Measurements from ENCODE around the gene PHYH. TPM values are rescaled to one million over a fixed set of nuclear protein-coding genes. Genes with fewer than 3 reads are reported as not detected.

Gene PHYH
- total and polyA plus RNA-seq, 4 donors: 45.4 to 139 (median 86.8) TPM

DNA sequence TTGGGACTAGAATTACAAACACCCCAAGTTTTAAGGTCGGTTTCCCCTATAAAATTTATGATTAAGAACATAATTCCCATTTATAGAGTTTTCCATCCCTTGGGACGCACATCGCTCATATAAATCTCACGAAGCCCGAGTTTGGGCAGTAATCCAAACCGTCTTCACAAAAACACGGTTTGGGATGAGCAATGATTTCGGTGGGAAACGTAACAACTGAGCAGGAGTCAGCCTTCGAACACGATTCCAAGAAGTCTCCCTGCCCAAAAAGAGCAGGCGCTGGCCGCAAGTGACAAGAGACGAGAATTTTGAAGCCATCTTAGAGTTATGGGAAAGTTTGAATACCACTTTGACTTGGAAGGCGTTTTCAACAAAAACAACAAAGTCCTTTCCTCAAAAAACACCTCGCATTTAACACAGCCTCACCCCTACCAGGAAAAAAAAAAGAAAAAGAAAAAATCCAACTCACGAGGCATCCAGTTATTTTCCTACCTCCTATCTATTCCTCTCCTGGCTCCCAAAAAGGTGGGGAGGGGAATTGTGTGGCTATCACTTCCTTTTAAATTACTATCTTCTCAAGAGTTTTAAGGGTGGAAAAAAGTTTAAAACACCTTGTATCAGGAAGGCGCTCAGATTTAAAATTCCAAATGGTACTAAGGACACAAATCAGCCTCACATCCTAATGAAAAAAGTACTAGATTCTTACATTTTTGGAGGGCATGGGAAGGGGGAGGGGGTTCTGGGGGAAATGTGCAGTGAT lies 46.6 kb upstream of the PHYH start:
- peak overlapping the region; percentile 44 to 93 (median 60) for H3K4me3 ChIP-seq (ENCODE audit: low read depth in 1 of 3, low read length in 3 of 3)
- no peak for DNase-seq (ENCODE audit: low spot score)
- peaks cover 3 to 32% (median 18%) of the 10 kb centered on the region in 4 donors for H3K4me1 ChIP-seq (ENCODE audit: control insufficient read depth in 4 of 4, insufficient read depth in 4 of 4, low read length in 3 of 4)
- H3K27ac ChIP-seq (ENCODE audit: low read depth in 1 of 2, low read length in 2 of 2): peak overlapping the region; percentile 88
- TF ChIP-seq, protein P1, sequence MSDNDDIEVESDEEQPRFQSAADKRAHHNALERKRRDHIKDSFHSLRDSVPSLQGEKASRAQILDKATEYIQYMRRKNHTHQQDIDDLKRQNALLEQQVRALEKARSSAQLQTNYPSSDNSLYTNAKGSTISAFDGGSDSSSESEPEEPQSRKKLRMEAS (IDR thresholded peaks at IDR 0.05): no peak
- TF ChIP-seq, protein P2, sequence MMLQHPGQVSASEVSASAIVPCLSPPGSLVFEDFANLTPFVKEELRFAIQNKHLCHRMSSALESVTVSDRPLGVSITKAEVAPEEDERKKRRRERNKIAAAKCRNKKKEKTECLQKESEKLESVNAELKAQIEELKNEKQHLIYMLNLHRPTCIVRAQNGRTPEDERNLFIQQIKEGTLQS (IDR thresholded peaks at IDR 0.05): no peak
- TF ChIP-seq GABPA (IDR thresholded peaks at IDR 0.05 in 1 of 2, conservative IDR thresholded peaks at IDR 0.05 in 1 of 2) (no peak), SP1 (IDR thresholded peaks at IDR 0.05) (no peak), RAD21 (IDR thresholded peaks at IDR 0.05) (no peak), NR2F2 (IDR thresholded peaks at IDR 0.05) (no peak), FOXA1 (IDR thresholded peaks at IDR 0.05) (no peak), HNF4G (IDR thresholded peaks at IDR 0.05) (no peak), RXRA (IDR thresholded peaks at IDR 0.05) (no peak), EGR1 (IDR thresholded peaks at IDR 0.05; ENCODE audit: low read depth in 2 of 2) (no peak), FOXA2 (IDR thresholded peaks at IDR 0.05) (no peak), JUND (IDR thresholded peaks at IDR 0.05) (no peak)
- TF ChIP-seq, protein P3, sequence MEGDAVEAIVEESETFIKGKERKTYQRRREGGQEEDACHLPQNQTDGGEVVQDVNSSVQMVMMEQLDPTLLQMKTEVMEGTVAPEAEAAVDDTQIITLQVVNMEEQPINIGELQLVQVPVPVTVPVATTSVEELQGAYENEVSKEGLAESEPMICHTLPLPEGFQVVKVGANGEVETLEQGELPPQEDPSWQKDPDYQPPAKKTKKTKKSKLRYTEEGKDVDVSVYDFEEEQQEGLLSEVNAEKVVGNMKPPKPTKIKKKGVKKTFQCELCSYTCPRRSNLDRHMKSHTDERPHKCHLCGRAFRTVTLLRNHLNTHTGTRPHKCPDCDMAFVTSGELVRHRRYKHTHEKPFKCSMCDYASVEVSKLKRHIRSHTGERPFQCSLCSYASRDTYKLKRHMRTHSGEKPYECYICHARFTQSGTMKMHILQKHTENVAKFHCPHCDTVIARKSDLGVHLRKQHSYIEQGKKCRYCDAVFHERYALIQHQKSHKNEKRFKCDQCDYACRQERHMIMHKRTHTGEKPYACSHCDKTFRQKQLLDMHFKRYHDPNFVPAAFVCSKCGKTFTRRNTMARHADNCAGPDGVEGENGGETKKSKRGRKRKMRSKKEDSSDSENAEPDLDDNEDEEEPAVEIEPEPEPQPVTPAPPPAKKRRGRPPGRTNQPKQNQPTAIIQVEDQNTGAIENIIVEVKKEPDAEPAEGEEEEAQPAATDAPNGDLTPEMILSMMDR (IDR thresholded peaks at IDR 0.05; ENCODE audit: low read depth, low read length, missing input control): no peak
- TF ChIP-seq, protein P4, sequence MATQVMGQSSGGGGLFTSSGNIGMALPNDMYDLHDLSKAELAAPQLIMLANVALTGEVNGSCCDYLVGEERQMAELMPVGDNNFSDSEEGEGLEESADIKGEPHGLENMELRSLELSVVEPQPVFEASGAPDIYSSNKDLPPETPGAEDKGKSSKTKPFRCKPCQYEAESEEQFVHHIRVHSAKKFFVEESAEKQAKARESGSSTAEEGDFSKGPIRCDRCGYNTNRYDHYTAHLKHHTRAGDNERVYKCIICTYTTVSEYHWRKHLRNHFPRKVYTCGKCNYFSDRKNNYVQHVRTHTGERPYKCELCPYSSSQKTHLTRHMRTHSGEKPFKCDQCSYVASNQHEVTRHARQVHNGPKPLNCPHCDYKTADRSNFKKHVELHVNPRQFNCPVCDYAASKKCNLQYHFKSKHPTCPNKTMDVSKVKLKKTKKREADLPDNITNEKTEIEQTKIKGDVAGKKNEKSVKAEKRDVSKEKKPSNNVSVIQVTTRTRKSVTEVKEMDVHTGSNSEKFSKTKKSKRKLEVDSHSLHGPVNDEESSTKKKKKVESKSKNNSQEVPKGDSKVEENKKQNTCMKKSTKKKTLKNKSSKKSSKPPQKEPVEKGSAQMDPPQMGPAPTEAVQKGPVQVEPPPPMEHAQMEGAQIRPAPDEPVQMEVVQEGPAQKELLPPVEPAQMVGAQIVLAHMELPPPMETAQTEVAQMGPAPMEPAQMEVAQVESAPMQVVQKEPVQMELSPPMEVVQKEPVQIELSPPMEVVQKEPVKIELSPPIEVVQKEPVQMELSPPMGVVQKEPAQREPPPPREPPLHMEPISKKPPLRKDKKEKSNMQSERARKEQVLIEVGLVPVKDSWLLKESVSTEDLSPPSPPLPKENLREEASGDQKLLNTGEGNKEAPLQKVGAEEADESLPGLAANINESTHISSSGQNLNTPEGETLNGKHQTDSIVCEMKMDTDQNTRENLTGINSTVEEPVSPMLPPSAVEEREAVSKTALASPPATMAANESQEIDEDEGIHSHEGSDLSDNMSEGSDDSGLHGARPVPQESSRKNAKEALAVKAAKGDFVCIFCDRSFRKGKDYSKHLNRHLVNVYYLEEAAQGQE (IDR thresholded peaks at IDR 0.05): no peak
- TF ChIP-seq, protein P5, sequence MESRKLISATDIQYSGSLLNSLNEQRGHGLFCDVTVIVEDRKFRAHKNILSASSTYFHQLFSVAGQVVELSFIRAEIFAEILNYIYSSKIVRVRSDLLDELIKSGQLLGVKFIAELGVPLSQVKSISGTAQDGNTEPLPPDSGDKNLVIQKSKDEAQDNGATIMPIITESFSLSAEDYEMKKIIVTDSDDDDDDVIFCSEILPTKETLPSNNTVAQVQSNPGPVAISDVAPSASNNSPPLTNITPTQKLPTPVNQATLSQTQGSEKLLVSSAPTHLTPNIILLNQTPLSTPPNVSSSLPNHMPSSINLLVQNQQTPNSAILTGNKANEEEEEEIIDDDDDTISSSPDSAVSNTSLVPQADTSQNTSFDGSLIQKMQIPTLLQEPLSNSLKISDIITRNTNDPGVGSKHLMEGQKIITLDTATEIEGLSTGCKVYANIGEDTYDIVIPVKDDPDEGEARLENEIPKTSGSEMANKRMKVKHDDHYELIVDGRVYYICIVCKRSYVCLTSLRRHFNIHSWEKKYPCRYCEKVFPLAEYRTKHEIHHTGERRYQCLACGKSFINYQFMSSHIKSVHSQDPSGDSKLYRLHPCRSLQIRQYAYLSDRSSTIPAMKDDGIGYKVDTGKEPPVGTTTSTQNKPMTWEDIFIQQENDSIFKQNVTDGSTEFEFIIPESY (IDR thresholded peaks at IDR 0.05): no peak
- peaks cover 0 to 4% (median 0%) of the 10 kb centered on the region in 4 donors for H3K36me3 ChIP-seq (ENCODE audit: control insufficient read depth in 4 of 4, insufficient read depth in 3 of 4, low read depth in 1 of 4, low read length in 3 of 4)
- no peaks in the 10 kb centered on the region for H3K9me3 ChIP-seq (ENCODE audit: control insufficient read depth in 4 of 4, low read length in 3 of 4)
- H3K27me3 ChIP-seq (ENCODE audit: control insufficient read depth in 4 of 4, insufficient read depth in 4 of 4, low read length in 3 of 4): no peaks in the 10 kb centered on the region
- WGBS: 9% methylated on average over 18 of the region's 18 CpGs
- H3K9ac ChIP-seq (ENCODE audit: low read depth in 1 of 2, low read length in 2 of 2): peak overlapping the region; percentile 43 to 87

All from liver (tissue), 9 donors.